Activated T-cell treated with anti-CD3 and anti-CD28 coated beads, Interleukin-2, amount 50 U/mL, for 1 hour (primary cell): ENCODE data around the gene KRTAP10-9.
"Not testable (repeated sequence)": the region's sequence is repeated elsewhere in the genome, so short reads cannot be mapped to it uniquely, and the experiment has no call there.

Experiments
- DNase-seq: peaks from one replicate; pipeline ENCODE4 v3.0.0-alpha.2; 2020

Gene KRTAP10-9, protein sequence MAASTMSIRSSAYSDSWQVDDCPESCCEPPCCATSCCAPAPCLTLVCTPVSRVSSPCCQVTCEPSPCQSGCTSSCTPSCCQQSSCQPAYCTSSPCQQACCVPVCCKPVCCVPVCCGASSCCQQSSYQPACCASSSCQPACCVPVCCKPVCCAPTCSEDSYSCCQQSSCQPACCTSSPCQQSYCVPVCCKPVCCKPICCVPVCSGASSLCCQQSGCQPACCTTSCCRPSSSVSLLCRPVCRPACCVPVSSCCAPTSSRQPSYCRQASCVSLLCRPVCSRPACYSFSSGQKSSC

DNA sequence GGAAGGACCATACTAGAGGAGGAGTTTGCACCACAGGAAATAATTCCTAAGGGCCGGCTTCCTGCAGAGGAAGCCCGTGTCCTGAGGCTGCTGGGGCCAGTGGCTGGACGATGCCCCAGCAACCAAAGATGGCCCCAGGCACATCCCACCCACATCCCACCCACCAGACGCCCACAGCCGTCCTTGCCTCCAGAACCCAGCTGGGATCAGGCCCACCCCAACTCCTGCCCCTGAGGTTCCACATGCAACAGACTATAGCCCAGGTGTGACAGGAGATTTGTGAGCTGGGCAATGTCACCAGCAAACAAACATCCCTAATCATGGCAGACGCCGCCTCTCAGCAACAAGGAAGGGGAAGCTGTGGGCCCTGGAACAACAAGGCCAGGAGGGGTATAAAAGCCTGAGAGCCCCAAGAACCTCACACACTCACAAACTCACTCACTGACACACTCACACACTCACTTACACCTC, at the start of gene KRTAP10-9:
KRTAP10-9 (plus strand) TSS at position 421 of the 471 bp plus-strand sequence. CDS start 79 bp downstream, outside the sequence.
- no peak for DNase-seq

- DNase-seq = no peak
Observed at GRCh38 chr21:44578371-44579055, 48.4 kb upstream of the KRTAP10-9 start.

- DNase-seq = no peak
Observed at GRCh38 chr21:44579056-44579832, 47.6 kb upstream of the KRTAP10-9 start.

GRCh38 chr21:44579833-44580144, 47.1 kb upstream of the KRTAP10-9 start:
- no peak for DNase-seq

DNA sequence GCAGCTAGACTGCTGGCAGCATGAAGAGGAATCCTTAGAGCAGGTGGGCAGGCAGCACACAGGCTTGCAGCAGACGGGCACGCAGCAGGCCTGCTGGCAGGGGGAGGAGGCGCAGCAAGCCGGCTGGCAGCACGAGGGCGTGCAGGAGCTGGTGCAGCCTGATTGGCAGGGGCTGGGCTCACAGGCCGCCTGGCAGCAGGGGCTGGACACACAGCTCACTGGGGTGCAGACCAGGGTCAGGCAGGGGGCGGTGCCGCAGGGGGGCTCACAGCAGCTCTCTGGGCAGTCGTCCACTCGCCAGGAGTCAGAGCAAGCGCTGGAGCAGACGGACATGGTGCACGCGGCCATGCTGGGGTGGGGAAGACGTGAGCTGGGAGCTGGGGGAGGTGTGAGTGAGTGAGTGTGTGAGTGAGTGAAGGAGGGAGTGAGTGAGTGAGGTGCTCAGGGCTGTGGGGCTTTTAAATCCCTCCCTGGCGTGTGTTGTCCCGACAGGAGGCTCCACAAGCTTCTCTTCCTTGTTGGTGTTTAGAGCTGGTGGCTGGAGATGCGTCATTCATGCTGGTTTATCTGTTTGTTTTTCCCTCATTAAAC, 46.6 kb upstream of the KRTAP10-9 start, which contains the start of gene KRTAP10-5:
KRTAP10-5 (minus strand) TSS at position 374 of the 591 bp plus-strand sequence; CDS start at position 348, 26 bp downstream.
- not testable (repeated sequence) for DNase-seq

DNA sequence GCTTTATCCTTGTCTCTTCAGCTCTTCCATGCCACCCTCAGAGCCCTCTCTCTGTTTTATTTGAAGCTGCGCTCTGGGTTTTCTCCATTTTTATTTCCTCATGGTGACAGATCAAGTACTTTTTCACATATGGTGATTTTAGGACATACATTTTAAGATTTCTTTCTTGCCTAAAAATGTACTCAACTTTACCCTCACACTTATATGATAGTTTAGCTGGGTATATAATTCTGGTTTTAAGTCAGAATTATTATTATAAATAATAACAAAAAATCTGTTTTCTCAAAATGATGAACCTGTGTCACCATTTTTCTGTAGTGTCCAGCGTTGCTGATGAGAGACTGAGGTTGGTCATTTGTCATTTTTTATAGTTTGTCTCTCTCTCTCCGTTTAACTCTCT, 45.7 kb upstream of the KRTAP10-9 start:
- no peak for DNase-seq

- no peak for DNase-seq
Observed at GRCh38 chr21:44582055-44582454, 44.8 kb upstream of the KRTAP10-9 start.

DNA sequence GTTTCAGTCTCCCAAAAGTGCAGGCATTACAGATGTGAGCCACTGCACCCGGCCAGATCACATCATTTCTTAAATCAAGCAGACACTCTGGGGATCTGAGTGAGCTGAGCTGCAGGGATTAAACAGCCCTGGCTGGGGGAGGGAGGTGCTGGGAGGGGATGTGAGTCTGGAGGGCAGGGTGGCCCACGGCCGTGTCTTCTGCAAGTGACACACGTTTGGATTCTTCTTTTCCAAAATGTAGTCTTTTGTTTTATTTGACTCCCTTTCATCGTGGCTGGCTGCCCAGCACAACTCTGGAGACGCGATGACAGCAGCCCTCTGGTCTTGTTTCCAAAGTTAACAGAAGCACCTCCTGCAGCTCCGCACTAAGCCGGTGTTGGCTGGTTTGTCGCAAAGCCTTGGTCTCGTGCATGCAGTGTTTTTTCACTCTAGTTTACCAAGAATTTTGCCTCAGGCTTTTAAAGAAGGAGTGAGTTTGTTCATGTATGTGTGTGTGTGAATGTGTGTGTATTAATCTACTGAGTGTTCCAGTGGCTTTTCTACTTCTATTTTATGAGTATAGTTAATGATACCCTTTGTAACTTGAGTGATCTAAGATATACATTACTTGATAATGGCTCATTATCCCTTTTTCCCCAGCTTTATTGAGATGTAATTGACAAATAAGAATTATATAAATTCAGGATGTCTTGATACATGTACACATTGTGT, 43.6 kb upstream of the KRTAP10-9 start:
- no peak for DNase-seq

DNA sequence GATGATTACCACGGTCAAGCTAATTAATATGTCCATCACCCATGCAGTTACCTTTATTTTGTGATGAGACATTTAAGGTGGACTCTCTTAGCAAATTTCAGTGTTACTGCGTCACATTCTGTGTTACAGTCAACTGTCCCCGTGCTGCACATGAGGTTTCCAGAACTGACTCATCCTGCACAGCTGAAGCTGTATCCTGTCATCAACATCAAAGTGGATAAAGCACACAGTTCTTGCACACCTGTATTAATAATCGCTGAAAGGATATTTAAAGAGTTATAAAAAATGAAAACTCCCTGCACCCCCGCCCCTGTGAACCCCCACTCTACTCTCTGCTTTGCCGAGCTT, 43.1 kb upstream of the KRTAP10-9 start:
- DNase-seq = no peak

DNA sequence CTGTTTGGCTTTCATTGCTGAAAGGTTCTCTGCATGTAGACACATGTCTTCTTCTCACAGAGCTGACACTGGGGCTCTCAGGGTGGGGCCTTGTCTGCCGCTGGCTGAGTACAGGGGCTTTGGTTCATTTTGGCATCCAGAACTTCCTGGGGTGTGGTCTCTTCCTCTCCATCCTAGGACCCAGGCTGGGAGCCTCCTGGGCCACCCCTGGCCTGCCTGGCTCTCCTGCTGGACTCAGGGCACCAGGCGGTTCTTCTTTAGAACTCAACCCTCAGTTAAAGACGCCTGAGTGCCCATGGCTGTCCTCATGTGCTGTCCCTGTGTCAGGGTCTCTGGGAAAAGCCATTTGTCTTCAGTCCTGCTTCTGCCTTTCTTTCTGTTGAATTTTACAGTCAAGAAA, 41.0 kb upstream of the KRTAP10-9 start:
- DNase-seq = no peak

- DNase-seq = no peak
Observed at GRCh38 chr21:44589094-44589493, 37.8 kb upstream of the KRTAP10-9 start.

- no peak for DNase-seq
Observed at GRCh38 chr21:44589586-44590305, 37.1 kb upstream of the KRTAP10-9 start.

- DNase-seq = no peak
Observed at GRCh38 chr21:44590311-44590721, 36.6 kb upstream of the KRTAP10-9 start.

DNA sequence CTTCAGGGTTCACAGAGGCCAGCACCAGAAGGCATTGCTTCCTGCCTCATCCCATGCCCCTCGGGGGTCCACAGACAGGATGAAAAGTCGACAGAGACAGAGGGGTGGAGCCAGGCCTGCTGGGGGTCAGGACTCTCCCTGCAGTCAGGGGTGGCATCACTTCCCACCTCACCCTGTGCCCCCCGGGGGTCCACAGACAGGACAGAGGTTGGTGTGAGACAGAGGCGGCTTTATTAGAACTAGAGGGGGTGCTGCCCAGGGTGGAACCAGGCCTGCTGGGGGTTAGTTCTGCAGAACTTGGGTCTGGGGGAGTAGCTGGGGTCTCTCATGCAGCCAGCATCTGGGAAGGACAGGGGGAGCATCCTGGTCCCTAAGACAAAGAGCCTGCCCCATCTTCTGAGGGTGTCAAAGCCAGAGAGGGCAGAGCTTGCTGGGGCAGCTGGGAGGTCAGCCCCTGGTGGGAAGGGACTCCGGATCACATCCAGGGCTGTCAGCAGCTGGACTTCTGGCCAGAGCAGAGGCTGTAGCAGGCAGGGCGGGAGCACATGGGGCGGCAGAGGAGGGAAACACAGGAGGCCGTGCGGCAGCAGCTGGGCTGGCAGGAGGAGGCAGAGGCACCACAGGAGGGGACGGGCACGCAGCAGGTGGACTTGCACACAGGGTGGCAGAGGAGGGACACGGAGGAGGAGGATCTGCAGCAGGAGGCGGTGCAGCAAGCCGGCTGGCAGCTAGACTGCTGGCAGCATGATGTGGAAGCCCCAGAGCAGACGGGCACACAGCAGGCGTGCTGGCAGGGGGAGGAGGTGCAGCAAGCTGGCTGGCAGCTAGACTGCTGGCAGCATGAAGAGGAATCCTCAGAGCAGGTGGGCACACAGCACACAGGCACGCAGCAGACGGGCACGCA, 35.7 kb upstream of the KRTAP10-9 start:
- DNase-seq = not testable (repeated sequence)

GRCh38 chr21:44591801-44592130, 35.1 kb upstream of the KRTAP10-9 start:
- DNase-seq = peak; percentile 13

DNA sequence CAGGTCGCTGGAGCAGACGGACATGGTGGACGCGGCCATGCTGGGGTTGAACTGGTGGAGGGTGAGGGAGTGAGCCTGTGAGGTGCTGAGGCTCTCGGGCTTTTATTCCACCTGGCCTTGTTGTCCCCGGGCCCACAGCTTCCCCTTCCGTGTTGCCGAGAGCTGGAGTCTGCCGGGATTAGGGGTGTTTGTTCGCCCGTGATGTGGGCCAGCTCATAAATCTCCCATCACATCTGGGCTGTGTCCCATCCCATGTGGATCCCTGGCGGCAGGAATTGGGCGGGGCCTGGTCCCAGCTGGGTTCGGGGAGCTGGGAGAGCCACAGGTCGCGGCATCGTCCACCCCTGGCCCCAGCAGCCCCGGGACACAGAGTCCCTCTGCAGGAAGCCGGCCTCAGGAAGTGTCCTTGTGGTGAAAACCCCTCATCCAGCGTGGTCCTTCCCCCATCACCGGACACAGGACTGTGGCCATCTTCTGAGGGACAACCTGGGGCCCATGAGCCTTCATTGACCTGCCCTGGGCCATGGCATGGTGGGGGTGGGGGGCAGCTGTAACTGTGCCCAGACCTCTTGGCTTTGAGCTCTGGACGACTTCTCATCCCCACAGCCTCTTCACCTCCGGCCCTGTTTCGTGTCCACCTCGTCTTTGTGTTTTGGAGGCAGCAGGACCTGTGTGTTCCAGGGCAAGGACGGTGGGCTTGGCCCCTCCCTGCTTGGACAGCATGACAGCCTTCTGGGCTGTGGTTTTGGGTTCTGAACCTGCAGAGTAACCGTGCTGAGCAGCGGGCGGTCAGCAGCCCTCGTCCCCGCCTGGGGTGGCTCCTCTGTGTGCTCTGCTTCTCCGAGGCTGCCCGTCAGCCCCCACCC, 34.2 kb upstream of the KRTAP10-9 start, which contains the start of gene KRTAP10-6:
KRTAP10-6 (minus strand) TSS at position 60 of the 866 bp plus-strand sequence; CDS start at position 39, 21 bp downstream.
- DNase-seq = no peak

GRCh38 chr21:44593598-44594405, 33.1 kb upstream of the KRTAP10-9 start:
- no peak for DNase-seq

- no peak for DNase-seq
Observed at GRCh38 chr21:44594406-44594916, 32.4 kb upstream of the KRTAP10-9 start.

- DNase-seq = no peak
Observed at GRCh38 chr21:44595524-44595923, 31.4 kb upstream of the KRTAP10-9 start.
